ENCODE data around the gene GPR141. TPM values are rescaled to one million over a fixed set of nuclear protein-coding genes. Genes with fewer than 3 reads are reported as not detected.
A peak's percentile ranks its signal among the peaks of the same experiment; 100 is the strongest.

The GPR141 gene
- total RNA-seq, 1 experiment from 2014 or later, result not detected

DNA sequence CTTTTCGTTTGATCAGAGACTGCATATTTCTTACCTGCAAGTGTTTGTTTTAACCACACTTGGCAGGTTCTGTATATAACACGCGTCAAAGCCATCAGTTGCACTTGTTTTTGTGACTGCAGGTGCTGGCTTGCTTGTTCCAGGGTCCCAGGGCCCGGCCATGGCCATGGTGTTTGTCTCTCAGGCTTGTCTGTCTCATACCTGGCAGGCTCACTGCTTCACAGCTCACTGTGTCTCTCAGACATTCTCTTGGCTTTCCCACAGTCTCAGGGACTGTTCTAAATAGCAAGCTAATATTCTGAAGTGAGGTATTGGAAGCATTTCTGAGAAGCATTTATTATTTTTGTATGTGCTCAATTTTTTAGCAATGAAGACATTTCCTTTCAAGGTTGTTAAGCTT is 46.9 kb downstream of the GPR141 start:
- intact Hi-C loops (cut with micrococcal nuclease), result no loop called here
- ChIA-PET CTCF (no interaction called here), POLR2A (ENCODE audit: unreplicated experiment) (no interaction called here)
- ATAC-seq, result no peak
- no peaks in the 10 kb centered on the region for H3F3A ChIP-seq (ENCODE audit: low read length, unreplicated experiment)
- BruUV-seq (replicated peaks), result no TSS peak
- H3K9ac ChIP-seq (ENCODE audit: low read length), result no peak overlapping the region
- TF ChIP-seq, protein P1, sequence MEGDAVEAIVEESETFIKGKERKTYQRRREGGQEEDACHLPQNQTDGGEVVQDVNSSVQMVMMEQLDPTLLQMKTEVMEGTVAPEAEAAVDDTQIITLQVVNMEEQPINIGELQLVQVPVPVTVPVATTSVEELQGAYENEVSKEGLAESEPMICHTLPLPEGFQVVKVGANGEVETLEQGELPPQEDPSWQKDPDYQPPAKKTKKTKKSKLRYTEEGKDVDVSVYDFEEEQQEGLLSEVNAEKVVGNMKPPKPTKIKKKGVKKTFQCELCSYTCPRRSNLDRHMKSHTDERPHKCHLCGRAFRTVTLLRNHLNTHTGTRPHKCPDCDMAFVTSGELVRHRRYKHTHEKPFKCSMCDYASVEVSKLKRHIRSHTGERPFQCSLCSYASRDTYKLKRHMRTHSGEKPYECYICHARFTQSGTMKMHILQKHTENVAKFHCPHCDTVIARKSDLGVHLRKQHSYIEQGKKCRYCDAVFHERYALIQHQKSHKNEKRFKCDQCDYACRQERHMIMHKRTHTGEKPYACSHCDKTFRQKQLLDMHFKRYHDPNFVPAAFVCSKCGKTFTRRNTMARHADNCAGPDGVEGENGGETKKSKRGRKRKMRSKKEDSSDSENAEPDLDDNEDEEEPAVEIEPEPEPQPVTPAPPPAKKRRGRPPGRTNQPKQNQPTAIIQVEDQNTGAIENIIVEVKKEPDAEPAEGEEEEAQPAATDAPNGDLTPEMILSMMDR (conservative IDR thresholded peaks at IDR 0.05; ENCODE audit: low read depth, low read length), result no peak
- no peak for TF ChIP-seq EZH2 (IDR thresholded peaks at IDR 0.05; ENCODE audit: low read length, unreplicated experiment)
- no peak overlapping the region for H3K27ac ChIP-seq (ENCODE audit: low read length)
- H2AFZ ChIP-seq (ENCODE audit: low read length), result no peak overlapping the region
- H3K79me2 ChIP-seq (ENCODE audit: low read length), result no peaks in the 10 kb centered on the region
- H3K4me1 ChIP-seq (ENCODE audit: insufficient read depth, low read length), result no peaks in the 10 kb centered on the region
- H3K9me3 ChIP-seq (ENCODE audit: low read length), result no peaks in the 10 kb centered on the region
- no peaks in the 10 kb centered on the region for H3K27me3 ChIP-seq (ENCODE audit: low read length)
- no peak overlapping the region for H3K4me3 ChIP-seq (ENCODE audit: low read length)
- no peaks in the 10 kb centered on the region for H3K9me2 ChIP-seq (replicated peaks; ENCODE audit: low read length)
- H3K4me2 ChIP-seq (ENCODE audit: low read length), result no peak overlapping the region
- no peaks in the 10 kb centered on the region for H3K36me3 ChIP-seq (ENCODE audit: low read depth, low read length)
- no peak for DNase-seq
- no peaks in the 10 kb centered on the region for H4K20me1 ChIP-seq (ENCODE audit: low read length)

DNA sequence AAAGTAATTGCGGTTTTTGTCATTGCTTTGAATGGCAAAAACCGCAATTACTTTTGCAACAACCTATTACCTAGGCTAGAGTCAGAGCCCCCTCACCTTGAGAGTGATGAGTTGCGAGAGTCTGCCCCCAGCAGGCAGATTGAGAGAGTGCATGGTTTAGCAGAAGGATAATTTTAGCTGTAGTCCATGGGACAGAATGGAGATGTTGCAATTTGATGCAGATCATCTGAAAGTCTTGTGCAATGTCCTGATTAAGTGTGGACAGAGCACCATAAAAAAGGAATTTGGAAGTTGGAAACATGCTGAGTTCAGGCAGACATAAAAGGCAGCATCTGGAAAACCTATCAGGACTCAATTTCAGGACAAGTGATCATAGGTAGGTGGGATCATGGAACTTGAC is 48.7 kb downstream of the GPR141 start:
- Histone ChIP-seq H3K79me2 (ENCODE audit: low read length) (no peaks in the 10 kb centered on the region), H3F3A (ENCODE audit: low read length, unreplicated experiment) (no peaks in the 10 kb centered on the region), H3K9me2 (replicated peaks; ENCODE audit: low read length) (no peaks in the 10 kb centered on the region), H3K9ac (ENCODE audit: low read length) (no peak overlapping the region), H3K36me3 (ENCODE audit: low read depth, low read length) (no peaks in the 10 kb centered on the region), H3K27me3 (ENCODE audit: low read length) (no peaks in the 10 kb centered on the region), H3K27ac (ENCODE audit: low read length) (no peak overlapping the region), H3K4me2 (ENCODE audit: low read length) (no peak overlapping the region), H3K4me1 (ENCODE audit: insufficient read depth, low read length) (no peaks in the 10 kb centered on the region), H3K4me3 (ENCODE audit: low read length) (no peak overlapping the region), H4K20me1 (ENCODE audit: low read length) (no peaks in the 10 kb centered on the region), H2AFZ (ENCODE audit: low read length) (no peak overlapping the region), H3K9me3 (ENCODE audit: low read length) (no peaks in the 10 kb centered on the region)
- ATAC-seq (no peak), DNase-seq (peak; percentile 10)
- ChIA-PET POLR2A (ENCODE audit: unreplicated experiment) (no interaction called here), CTCF (no interaction called here)
- TF ChIP-seq EZH2 (IDR thresholded peaks at IDR 0.05; ENCODE audit: low read length, unreplicated experiment), result no peak
- TF ChIP-seq, protein P1 (conservative IDR thresholded peaks at IDR 0.05; ENCODE audit: low read depth, low read length), result no peak; the same call in 1 of the 2 replicates
- no peak for TF ChIP-seq EZH2phosphoT487 (IDR thresholded peaks at IDR 0.05; ENCODE audit: borderline replicate concordance, low read length)
- intact Hi-C loops (cut with micrococcal nuclease), result no loop called here
- BruUV-seq (replicated peaks), result no TSS peak

DNA sequence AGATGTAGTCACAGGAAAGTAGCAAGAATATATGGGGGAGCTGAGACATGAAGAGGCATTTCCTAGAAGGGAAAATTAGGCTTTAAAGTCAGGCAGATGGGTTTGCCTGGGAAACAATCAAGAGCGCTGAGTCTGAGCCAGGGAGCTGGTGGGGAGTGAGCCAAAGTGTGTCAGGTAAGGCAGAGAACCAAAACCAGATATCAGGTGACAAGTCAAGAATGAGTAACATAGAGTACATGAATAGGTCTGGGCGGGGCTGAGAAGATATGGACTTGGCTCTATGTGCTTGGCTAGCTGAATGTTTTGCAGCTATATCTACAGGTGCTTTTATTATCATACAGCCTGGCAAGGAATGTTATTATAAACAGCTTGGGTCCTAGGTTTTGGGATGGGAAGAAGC is 49.3 kb downstream of the GPR141 start:
- Histone ChIP-seq H3K4me2 (ENCODE audit: low read length) (no peak overlapping the region), H3K9me3 (ENCODE audit: low read length) (no peaks in the 10 kb centered on the region), H3K4me1 (ENCODE audit: insufficient read depth, low read length) (no peaks in the 10 kb centered on the region), H4K20me1 (ENCODE audit: low read length) (no peaks in the 10 kb centered on the region), H2AFZ (ENCODE audit: low read length) (no peak overlapping the region), H3K36me3 (ENCODE audit: low read depth, low read length) (no peaks in the 10 kb centered on the region), H3K4me3 (ENCODE audit: low read length) (no peak overlapping the region), H3K79me2 (ENCODE audit: low read length) (no peaks in the 10 kb centered on the region), H3K27ac (ENCODE audit: low read length) (no peak overlapping the region), H3K27me3 (ENCODE audit: low read length) (no peaks in the 10 kb centered on the region), H3K9me2 (replicated peaks; ENCODE audit: low read length) (no peaks in the 10 kb centered on the region), H3K9ac (ENCODE audit: low read length) (no peak overlapping the region), H3F3A (ENCODE audit: low read length, unreplicated experiment) (no peaks in the 10 kb centered on the region)
- CTCF ChIA-PET, result no interaction called here
- intact Hi-C loops (cut with micrococcal nuclease), result no loop called here
- DNase-seq (peak; percentile 29), ATAC-seq (no peak)
- POLR2A ChIA-PET (ENCODE audit: unreplicated experiment), result no interaction called here
- BruUV-seq (replicated peaks), result no TSS peak
- TF ChIP-seq EZH2 (IDR thresholded peaks at IDR 0.05; ENCODE audit: low read length, unreplicated experiment) (no peak), EZH2phosphoT487 (IDR thresholded peaks at IDR 0.05; ENCODE audit: borderline replicate concordance, low read length) (no peak)
- TF ChIP-seq, protein P1 (conservative IDR thresholded peaks at IDR 0.05; ENCODE audit: low read depth, low read length), result no peak
